B cell (primary cell): ENCODE results near the gene RAD51. TPM values are rescaled to one million over a fixed set of nuclear protein-coding genes. Genes with fewer than 3 reads are reported as not detected.

Experiments used
- ATAC-seq: fragments of 200-7000 bp; cut with Tn5 transposase; one replicate; pipeline ENCODE4 v1.10.0; 2021; ENCODE audit warnings: low read depth, mild to moderate bottlenecking, moderate number of reproducible peaks, moderate library complexity
- CTCF ChIA-PET: fragments of 350-600 bp; sonication (Branson Sonifier 250); formaldehyde crosslinking; loops from one replicate; lab custom pipeline; 2021; ENCODE audit warnings: antibody characterized with exemption, inconsistent platforms; lab: Charles Lee
- POLR2A ChIA-PET: fragments of 350-600 bp; sonication (Branson Sonifier 250); formaldehyde crosslinking; loops from one replicate; lab custom pipeline; 2021; ENCODE audit warnings: antibody characterized with exemption; lab: Charles Lee
- DNase-seq: peaks from one replicate; pipeline ENCODE4 v3.0.0; 2013
- H2AFZ ChIP-seq: 2 replicates; pipeline ENCODE4 v1.6.1; 2012; ENCODE audit warnings: mild to moderate bottlenecking, low read depth, low read length; ENCODE audit not compliant: insufficient read depth, poor library complexity, severe bottlenecking
- H3K27ac ChIP-seq, 2 donors: 1 replicate in 1 of 2; 2 replicates in 1 of 2; pipeline ENCODE4 v1.5.1; 2012 to 2013; ENCODE audit warnings: low read length in 2 of 2, mild to moderate bottlenecking in 2 of 2, moderate library complexity in 1 of 2
- H3K27me3 ChIP-seq, 4 experiments: fragments of 200-600 bp in 1 of 4; sonication (generic) in 1 of 4; replicated peaks in 1 of 4; 1 replicate in 2 of 4; 2 replicates in 2 of 4; pipeline versions ENCODE4 v1.6.1 to v1.7.0; 2013 to 2016; ENCODE audit warnings: low read length in 3 of 4, mild to moderate bottlenecking in 2 of 4, mixed read lengths in 1 of 4, moderate library complexity in 1 of 4; ENCODE audit not compliant: insufficient read depth in 4 of 4, control insufficient read depth in 3 of 4; ENCODE audit errors: control extremely low read depth in 1 of 4
- H3K36me3 ChIP-seq, 2 experiments: replicated peaks in 1 of 2; 1 replicate in 1 of 2; 2 replicates in 1 of 2; pipeline versions ENCODE4 v1.6.1 to v1.7.1; 2013; ENCODE audit warnings: low read length in 1 of 2; ENCODE audit not compliant: insufficient read depth in 2 of 2, control insufficient read depth in 1 of 2; ENCODE audit errors: control extremely low read depth in 1 of 2, extremely low read depth in 1 of 2
- H3K4me1 ChIP-seq, 2 donors: fragments of 200-600 bp in 1 of 2; sonication (generic) in 1 of 2; 1 replicate in 1 of 2; 2 replicates in 1 of 2; pipeline versions ENCODE4 v1.5.1 to v1.6.1; 2013 to 2017; ENCODE audit warnings: low read length in 2 of 2; ENCODE audit not compliant: control insufficient read depth in 2 of 2, insufficient read depth in 2 of 2
- H3K4me2 ChIP-seq: replicated peaks from 2 replicates; pipeline ENCODE3; 2012; ENCODE audit warnings: mild to moderate bottlenecking, low read depth, low read length; ENCODE audit not compliant: poor library complexity, severe bottlenecking
- H3K4me3 ChIP-seq, 5 experiments: fragments of 200-600 bp in 1 of 5; sonication (generic) in 1 of 5; 1 replicate in 3 of 5; 2 replicates in 2 of 5; pipeline versions ENCODE4 v1.5.1 to v1.7.0; 2011 to 2016; ENCODE audit warnings: low read length in 4 of 5, mild to moderate bottlenecking in 4 of 5, low read depth in 2 of 5, control low read depth in 1 of 5, moderate library complexity in 1 of 5; ENCODE audit not compliant: insufficient read depth in 1 of 5; ENCODE audit errors: control extremely low read depth in 1 of 5, extremely low read depth in 1 of 5
- H3K79me2 ChIP-seq: fragments of 200-600 bp; sonication (generic); one replicate; pipeline ENCODE4 v1.6.0; 2016; ENCODE audit warnings: low read length; ENCODE audit not compliant: control insufficient read depth, insufficient read depth
- H3K9ac ChIP-seq: fragments of 200-600 bp; sonication (generic); 2 replicates; pipeline ENCODE4 v1.6.1; 2017; ENCODE audit warnings: mild to moderate bottlenecking, low read length, moderate library complexity
- H3K9me3 ChIP-seq, 3 donors: one replicate each; pipeline versions ENCODE4 v1.6.1 to v1.7.1; 2013; ENCODE audit warnings: low read length in 2 of 3; ENCODE audit not compliant: control insufficient read depth in 2 of 3, insufficient read depth in 1 of 3; ENCODE audit errors: control extremely low read depth in 1 of 3
- H4K20me1 ChIP-seq: 2 replicates; pipeline ENCODE4 v1.6.0; 2012; ENCODE audit warnings: mild to moderate bottlenecking, low read length; ENCODE audit not compliant: insufficient read depth, control insufficient read depth, poor library complexity, severe bottlenecking
- H3K27ac Mint-ChIP-seq: one replicate; pipeline ENCODE4 v1.8.0; 2021; ENCODE audit warnings: mixed read lengths
- H3K27me3 Mint-ChIP-seq: one replicate; pipeline ENCODE4 v1.8.0; 2021; ENCODE audit warnings: mixed read lengths
- H3K4me1 Mint-ChIP-seq: one replicate; pipeline ENCODE4 v1.8.0; 2021; ENCODE audit warnings: mixed read lengths
- H3K4me3 Mint-ChIP-seq: one replicate; pipeline ENCODE4 v1.8.0; 2021; ENCODE audit warnings: mixed read lengths
- H3K9me3 Mint-ChIP-seq: one replicate; pipeline ENCODE4 v1.8.0; 2022; ENCODE audit warnings: mixed read lengths; ENCODE audit not compliant: insufficient read depth
- CTCF ChIP-seq: fragments of 200-600 bp; IDR thresholded peaks from one replicate; pipeline ENCODE4 v1.8.0; 2022; ENCODE audit warnings: antibody characterized with exemption, mild to moderate bottlenecking
- EZH2 ChIP-seq: IDR thresholded peaks from 2 replicates; pipeline ENCODE4 v1.6.1; 2012; ENCODE audit warnings: borderline replicate concordance, low read depth, mild to moderate bottlenecking, moderate library complexity, low read length; ENCODE audit not compliant: insufficient read depth, poor library complexity, severe bottlenecking
- WGBS: methylation state at CpG from one replicate; pipeline ENCODE4 v1.1.5; 2013; ENCODE audit warnings: missing lambda C conversion rate; ENCODE audit not compliant: insufficient coverage; 5-methylcytosine and 5-hydroxymethylcytosine counted together
- intact Hi-C: fragments of 100-400 bp; cut with micrococcal nuclease; formaldehyde crosslinking; loops from one replicate; pipeline ENCODE4 v1.10.0; 2022
- polyA plus RNA-seq: library from polyadenylated mRNA; depleted of rRNA; stranded (reverse); fragments of >200 nt; gene quantifications from 2 replicates; pipeline ENCODE4 v1.2.3, GENCODE V29; 2012
- total RNA-seq, 2 donors: library from RNA; stranded (reverse); fragments of 120-200 nt in 1 of 2; gene quantifications; 1 replicate in 1 of 2; 2 replicates in 1 of 2; pipeline versions ENCODE4 v1.2.3 to v1.2.4, GENCODE V29; 2013 to 2022

Gene RAD51
- total and polyA plus RNA-seq, 2 donors (not counting 1 experiment from before 2014, with no cell fraction given), result 0.67 to 1.9 TPM

- Histone ChIP-seq H2AFZ (no peak overlapping the region), H3K4me2 (no peak overlapping the region), H3K79me2 (no peaks in the 10 kb centered on the region), H3K27ac (no peak overlapping the region), H3K9me3 (no peaks in the 10 kb centered on the region), H3K27me3 (no peaks in the 10 kb centered on the region), H4K20me1 (no peaks in the 10 kb centered on the region), H3K4me1 (no peaks in the 10 kb centered on the region), H3K9ac (no peak overlapping the region), H3K4me3 (no peak overlapping the region), H3K36me3 (no peaks in the 10 kb centered on the region)
- no peak for DNase-seq
- ChIA-PET POLR2A (no interaction called here), CTCF (interaction anchor here (1.1 kb wide), 1 partner anchor 77 kb away, joined by 3 read pairs; no protein-coding TSS in a partner anchor)
- intact Hi-C loops, result no loop called here
- H3K4me3 Mint-ChIP-seq, result no peak overlapping the region
- TF ChIP-seq EZH2 (no peak), CTCF (no peak)
- no peaks in the 10 kb centered on the region for H3K4me1 Mint-ChIP-seq
- H3K9me3 Mint-ChIP-seq, result no peaks in the 10 kb centered on the region
- WGBS, result 100% methylated on average over 1 of the region's 2 CpGs
- no peaks in the 10 kb centered on the region for H3K27me3 Mint-ChIP-seq
- no peak overlapping the region for H3K27ac Mint-ChIP-seq
- ATAC-seq, result no peak
Observed at GRCh38 chr15:40706121-40706520, 11.1 kb downstream of the RAD51 start.

DNA sequence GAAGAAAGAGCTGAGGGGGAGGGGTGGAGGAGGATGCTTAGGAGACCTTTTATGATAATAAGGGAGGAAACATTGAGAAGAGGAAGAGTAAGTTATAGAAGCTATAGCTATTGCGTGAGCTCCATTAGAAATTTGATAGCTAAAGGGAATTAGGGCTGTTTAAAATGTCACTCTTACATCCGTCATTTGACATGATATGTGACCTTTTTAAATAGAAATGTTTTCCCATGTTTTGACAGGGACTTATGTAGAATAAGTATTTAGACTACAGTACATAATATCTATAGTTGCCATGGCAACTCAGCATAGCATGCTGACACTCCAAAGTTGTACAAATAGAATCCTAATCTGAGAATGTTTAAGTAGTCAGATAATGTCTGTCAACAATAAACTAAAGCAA is 19.2 kb downstream of the RAD51 start:
- no peaks in the 10 kb centered on the region for H3K4me1 Mint-ChIP-seq
- Histone ChIP-seq H3K79me2 (no peaks in the 10 kb centered on the region), H3K36me3 (peaks cover 0 to 1% of the 10 kb centered on the region in 2 experiments), H3K4me3 (no peak overlapping the region), H3K9ac (no peak overlapping the region), H2AFZ (no peak overlapping the region), H4K20me1 (no peaks in the 10 kb centered on the region), H3K4me1 (no peaks in the 10 kb centered on the region), H3K27ac (no peak overlapping the region), H3K9me3 (no peaks in the 10 kb centered on the region), H3K4me2 (no peak overlapping the region), H3K27me3 (no peaks in the 10 kb centered on the region)
- H3K27ac Mint-ChIP-seq, result no peak overlapping the region
- TF ChIP-seq CTCF, result no peak
- no peak for TF ChIP-seq EZH2
- H3K9me3 Mint-ChIP-seq, result no peaks in the 10 kb centered on the region
- ATAC-seq (no peak), DNase-seq (no peak)
- ChIA-PET CTCF (interaction anchor here (1.0 to 1.4 kb wide), 2 partner anchors 68 to 82 kb away, joined by 3 to 5 read pairs; no protein-coding TSS in a partner anchor), POLR2A (interaction anchor here (0.6 kb wide), 1 partner anchor 35 kb away, joined by 7 read pairs; no protein-coding TSS in a partner anchor)
- WGBS, result 100% methylated on average over 1 of the region's 2 CpGs
- H3K27me3 Mint-ChIP-seq, result no peaks in the 10 kb centered on the region
- intact Hi-C loops, result no loop called here
- no peak overlapping the region for H3K4me3 Mint-ChIP-seq
